ENCODE measurements around the gene PTPA.

The PTPA gene

DNA sequence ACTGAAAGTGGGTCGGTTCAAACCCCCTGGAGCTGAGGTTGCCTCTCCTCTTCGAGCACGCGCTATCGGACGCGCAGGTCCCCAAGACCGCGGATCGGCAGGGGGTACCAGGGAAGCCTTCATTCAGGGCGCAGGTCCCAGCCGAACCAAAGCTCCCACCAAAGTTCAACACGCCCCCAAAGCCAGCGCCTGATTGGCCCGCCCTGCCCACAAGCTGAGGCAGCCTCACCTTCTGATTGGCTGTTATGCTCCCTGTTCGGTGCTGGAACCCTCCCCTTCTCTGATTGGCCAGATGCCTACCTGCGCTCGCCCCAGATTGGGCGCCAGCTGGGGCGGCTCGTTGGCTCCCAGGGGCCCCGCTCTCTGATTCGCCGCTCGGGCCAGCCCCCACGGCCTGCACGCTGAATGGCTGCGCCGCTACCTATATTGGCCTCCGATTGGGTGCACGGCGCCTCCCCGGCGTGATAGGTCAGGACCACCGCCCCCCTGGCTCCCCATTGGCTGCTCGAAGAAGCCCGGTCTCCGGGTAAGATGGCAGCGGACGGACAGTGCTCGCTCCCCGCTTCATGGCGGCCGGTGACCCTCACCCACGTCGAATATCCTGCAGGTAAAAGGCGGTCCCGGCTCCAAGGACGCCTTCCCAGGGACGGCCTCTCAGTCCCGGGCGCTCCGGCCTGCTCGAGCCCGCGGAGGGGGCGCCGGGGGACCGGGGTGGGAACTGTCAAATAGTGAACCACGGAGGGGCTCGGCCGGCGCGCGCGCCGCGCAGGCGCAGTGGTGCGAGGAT, 30.4 kb upstream of the PTPA start, which contains the start of gene DOLPP1:
Gene DOLPP1, plus strand, starts transcription at position 511 of the 787 bp plus-strand sequence. Its CDS starts 21 bp downstream, at position 532.
- DNase-seq (ENCODE audit: low read depth, low spot score), result peak; percentile 99
- H3K4me3 ChIP-seq (ENCODE audit: low read length), result peak within 1 kb of the TSS; percentile 93

DNA sequence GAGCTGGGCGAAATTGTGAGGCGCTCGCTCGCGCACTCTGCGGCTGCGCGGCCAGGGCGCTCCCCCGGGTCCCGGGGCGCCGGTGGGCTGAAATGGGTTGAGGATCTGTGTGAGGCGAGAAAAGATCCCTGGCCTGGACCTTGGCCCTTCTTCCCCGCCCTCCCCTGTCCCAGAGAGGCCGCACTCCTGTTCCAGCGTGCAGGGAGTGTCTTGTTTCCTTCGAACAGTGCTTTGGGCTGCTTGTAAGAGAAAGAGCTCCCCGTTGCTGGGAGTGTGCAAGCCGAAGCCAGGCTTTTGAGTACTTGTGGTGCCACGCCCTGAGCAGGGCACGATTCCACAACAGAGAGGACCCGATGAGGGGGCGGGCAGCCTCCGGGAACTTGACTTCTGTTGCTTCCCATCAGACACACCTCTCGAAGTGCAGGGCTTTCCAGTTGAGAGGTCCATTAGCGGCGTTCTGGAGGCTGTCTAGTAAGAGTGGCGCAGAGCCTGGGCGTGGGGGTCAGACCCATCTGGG, 29.8 kb upstream of the PTPA start:
- DNase-seq (ENCODE audit: low read depth, low spot score), result peak; percentile 20
- H3K4me3 ChIP-seq (ENCODE audit: low read length), result peak overlapping the region; percentile 93

DNA sequence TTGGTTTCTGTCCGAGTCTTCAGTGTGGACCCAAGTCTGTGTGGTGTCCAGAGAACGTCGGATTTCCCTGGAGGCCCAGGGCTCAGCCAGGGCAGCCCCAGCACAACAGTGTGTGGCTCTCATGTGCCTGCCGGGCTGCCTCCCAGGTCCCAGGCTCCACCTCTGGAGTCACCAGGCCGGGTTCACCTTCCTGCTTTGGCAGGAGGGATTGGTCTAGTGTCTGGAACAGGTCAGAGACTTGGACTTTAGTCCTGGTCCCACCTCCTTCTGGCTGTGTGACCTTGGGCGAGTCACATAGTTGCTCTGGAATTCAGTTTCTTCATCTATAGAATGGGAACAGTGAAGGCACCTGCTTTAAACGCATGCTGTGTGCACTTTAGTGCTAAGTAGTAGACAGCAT, 27.1 kb upstream of the PTPA start:
- H3K4me3 ChIP-seq (ENCODE audit: low read length), result no peak overlapping the region
- DNase-seq (ENCODE audit: low read depth, low spot score), result no peak

DNA sequence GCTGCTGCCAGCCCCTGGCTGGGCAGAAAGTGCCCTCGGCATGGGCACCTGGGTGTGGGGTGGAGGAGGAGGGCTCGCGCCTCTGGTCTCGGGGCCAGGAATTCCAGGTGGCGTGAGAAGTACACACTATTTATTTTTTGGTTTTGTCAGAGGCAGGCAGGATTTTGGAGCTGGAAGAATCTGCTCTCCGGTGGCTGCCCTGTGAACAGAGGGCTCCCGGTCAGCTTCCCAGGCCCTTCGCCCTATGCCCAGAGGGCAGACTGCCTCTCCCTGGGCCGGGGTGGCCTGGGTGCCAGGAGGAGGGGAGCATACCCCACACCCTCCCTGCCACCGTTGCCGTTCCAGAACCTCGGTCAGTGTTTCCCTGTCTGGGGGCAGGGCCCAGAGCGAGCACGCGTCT, 22.0 kb upstream of the PTPA start:
- DNase-seq (ENCODE audit: low read depth, low spot score), result no peak
- no peak overlapping the region for H3K4me3 ChIP-seq (ENCODE audit: low read length)

DNA sequence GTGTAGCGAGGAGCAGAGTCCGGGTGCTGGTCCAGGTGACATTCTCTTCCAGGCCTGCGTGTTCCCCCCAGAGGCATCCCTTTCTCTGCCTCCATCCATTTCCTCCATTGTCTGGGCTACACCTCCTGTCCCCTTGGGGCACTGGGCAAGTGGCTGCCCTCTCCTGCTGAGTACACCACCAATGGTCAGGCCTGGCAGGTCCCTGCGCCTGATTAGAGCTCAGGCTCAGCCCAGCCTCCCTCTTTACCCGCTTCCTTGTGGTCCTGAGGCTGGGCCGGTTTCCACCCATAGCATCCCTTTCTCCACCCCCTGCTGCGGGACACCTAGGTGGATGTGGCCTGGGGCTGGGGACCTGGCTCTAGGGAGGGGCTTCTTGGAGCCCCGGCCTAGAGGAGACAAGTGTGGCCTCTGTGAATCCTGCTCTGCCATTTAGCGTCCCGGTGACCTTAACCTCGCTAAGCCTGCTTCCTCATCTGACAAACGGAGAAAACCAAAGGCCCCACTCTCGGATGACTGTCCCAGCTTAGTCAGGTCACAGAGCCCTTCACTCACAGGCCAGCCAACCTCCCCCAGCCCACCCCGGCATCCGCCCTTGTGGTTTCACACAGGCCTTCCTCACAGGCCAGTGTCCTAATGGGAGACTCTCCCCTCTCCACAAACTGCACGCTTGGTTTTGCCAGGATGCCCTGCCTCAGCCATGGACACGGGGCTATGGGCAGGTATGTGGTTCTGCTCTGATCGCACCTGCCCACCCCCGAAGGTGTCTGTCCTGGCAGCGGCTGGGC, 17.4 kb upstream of the PTPA start:
- no peak for DNase-seq (ENCODE audit: low read depth, low spot score)
- H3K4me3 ChIP-seq (ENCODE audit: low read length), result no peak overlapping the region

DNA sequence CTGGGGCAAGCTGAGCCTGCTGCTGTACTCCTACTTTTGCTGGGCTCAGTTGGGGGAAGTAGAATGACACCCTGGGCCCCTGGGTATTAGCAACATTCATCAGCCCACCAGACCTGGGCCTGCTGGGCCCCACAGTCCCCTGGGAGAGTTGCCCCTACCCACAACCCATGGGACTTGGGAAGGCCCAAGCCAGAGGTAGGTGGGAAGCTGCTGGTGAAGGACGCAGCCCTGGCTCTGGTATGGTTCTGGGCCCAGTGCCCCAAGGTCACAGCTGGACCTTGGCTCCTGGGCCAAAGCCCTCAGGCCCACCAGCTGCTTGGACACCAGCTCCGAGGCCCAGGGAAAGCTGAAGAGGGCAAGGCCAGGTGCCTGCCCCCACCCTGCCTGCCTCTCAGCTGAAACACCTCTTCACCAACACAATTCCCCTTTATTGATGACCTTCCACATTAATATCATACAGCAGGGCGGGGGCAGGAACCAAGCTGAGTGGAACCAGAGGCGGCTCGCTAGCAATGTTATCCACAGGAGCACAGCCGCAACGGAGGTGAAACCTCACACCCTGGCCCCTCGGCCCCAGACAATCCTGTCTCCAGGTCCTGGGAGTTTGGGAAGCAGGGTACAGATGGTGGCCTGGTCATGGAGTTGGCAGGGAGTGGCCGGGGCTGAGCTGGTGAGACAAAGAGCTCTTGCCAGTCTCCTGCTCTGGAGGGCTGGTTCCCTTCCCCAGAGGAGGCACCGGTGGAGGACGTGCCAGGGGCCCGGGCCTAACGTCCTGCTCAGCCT, 16.6 kb upstream of the PTPA start:
- no peak overlapping the region for H3K4me3 ChIP-seq (ENCODE audit: low read length)
- no peak for DNase-seq (ENCODE audit: low read depth, low spot score)

DNA sequence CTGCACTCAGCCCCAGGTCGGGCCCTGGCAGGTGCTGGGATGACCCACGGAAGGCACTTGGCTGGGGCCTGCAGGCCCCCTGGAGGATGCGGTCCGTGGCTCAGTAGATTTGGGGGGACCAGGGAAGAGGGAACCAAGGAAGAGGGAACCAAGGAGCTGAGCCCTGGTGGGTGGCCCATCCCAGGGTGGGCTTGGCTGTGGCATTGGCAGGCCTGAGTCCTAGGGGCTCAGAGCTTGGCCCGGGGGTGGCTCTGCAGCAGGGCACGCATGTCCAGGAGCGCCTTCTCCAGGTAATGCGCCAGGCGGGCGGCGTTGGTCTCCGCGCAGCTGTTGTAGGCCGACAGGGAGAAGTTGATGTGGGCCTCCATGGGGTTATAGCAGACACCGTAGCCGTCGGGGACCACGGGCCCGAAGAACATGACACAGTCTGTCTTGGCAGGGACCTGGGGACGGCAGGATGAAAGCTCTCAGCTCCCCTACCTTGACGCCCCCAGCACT, 16.0 kb upstream of the PTPA start:
- no peak for DNase-seq (ENCODE audit: low read depth, low spot score)
- H3K4me3 ChIP-seq (ENCODE audit: low read length), result no peak overlapping the region

DNA sequence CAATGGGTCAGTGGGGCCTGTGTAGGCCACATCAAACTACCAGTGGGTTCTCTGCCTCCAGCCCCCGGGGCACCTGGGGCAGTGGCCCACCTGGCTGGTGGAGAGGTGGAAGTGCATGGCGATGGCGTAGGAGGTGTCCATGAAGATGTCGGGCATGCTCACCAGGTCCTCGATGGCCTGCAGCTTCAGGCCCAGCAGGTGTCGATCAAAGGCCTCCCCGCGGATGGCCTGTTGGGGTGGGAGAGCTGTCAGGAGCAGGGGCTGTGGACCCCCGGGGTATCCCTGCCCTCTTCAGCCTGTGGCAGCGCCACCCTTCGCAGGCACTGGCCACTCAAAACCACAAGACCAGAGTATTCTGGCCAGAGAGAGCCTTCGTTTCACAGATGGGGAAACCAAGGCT, 15.3 kb upstream of the PTPA start:
- no peak for DNase-seq (ENCODE audit: low read depth, low spot score)

DNA sequence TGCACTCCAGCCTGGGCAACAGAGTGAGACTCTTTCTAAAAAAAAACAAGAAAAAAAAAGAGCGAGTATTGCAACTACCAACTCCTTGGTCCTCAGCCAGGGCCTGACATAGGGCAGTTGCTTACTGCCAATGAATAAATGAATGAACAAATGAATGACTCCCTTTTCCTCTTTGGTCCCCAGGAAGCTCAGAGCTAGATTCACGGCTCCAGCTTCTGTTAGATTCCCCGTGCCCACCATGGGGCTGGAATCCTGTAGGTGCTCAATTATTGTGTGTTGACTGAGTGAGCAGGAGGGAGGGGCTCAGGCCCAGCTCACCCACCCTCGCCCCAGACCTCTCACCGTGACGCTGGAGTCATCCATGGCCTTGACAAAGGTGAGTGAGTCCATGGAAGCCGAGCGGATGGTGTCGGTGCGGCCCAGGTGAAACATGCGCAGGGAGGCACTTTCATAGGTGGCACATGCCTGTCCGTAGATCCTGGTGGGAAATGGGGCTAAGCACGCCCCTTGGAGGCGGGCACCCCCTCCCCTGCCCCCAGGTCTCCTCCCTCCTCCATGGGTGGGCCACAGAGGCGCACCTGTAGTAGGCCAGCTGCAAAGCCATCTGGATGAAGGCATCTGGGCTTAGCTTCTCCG, 13.4 kb upstream of the PTPA start:
- no peak overlapping the region for H3K4me3 ChIP-seq (ENCODE audit: low read length)
- no peak for DNase-seq (ENCODE audit: low read depth, low spot score)

More for the DNA sequence above, 15.3 kb upstream of the PTPA start:
- H3K4me3 ChIP-seq (ENCODE audit: low read length), result no peak overlapping the region

DNA sequence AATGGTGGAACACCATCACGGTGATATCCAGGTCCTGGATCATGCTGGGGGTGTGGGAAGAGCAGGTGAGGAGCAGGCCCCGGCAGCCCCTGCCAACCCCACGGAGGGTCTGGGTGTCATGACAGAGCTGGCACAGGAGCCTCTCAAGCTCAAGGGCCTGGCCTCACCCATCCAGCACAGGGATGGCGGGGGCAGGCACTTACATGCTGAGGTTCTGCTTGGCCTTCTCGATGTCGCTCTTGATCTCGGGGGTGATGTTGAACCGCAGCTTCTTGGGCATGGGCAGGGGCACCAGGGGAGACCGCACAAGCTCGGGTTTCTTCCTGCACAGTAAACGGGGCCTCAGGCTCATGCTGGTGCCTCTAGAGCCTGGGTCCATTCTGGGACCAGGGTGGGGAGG, 12.9 kb upstream of the PTPA start:
- DNase-seq (ENCODE audit: low read depth, low spot score), result no peak
- no peak overlapping the region for H3K4me3 ChIP-seq (ENCODE audit: low read length)

DNA sequence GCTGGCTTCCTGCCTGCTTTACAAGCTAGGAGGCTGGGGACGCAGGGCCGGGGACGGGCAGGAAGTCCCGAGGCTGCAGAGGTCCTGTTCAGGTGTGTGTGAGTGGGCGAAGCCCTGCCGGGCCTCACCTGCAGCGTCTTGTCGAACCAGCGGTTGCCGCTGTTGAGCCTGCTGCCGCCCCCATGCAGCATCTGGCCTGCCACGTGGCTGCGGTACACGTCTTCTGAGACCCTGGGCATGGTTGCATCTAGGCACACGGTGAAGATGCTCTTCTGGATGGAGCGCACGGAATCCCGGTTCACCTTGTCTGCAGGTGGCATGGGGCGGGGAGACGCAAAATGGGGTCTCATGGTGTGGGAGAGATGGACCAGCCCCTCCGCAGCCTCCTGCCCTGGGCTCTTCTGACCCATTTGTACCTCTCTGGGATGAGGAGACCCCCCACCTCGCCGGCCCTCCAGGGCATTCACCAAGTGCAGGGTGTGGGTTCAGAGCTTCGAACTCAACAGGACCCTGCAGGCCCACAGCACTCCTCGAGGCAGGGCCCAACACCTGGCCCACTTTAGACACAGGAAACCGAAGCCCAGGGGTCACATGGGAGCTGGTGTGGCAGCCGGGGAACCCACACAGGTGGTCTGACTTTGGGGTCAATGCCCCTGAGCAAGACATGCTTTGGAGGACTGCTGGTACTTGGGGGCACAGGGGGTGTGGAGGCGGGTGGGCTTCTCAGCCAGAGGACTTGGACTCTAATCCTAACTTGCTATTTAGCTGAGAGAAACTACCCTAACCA, 10.6 kb upstream of the PTPA start:
- DNase-seq (ENCODE audit: low read depth, low spot score), result no peak
- H3K4me3 ChIP-seq (ENCODE audit: low read length), result no peak overlapping the region

DNA sequence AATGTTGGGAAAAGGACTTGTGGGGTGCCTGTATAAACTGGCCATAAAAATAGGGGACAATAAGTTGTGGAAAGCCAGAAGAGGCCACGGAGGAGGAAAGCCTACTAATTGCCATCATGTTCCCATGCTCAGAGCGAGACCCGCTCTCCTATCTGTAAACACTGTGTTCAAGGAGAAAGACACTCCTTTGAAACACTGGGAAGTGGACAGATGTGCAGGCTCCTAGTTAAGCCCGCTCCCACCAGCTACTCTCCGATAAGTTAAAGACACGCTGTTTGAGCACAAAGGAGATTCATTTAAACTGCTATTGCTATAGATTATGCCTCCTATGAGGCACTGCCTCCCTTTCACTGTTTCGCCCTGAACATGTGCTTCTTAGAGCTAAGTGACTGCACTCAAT, 9.9 kb upstream of the PTPA start:
- H3K4me3 ChIP-seq (ENCODE audit: low read length), result no peak overlapping the region
- DNase-seq (ENCODE audit: low read depth, low spot score), result no peak

DNA sequence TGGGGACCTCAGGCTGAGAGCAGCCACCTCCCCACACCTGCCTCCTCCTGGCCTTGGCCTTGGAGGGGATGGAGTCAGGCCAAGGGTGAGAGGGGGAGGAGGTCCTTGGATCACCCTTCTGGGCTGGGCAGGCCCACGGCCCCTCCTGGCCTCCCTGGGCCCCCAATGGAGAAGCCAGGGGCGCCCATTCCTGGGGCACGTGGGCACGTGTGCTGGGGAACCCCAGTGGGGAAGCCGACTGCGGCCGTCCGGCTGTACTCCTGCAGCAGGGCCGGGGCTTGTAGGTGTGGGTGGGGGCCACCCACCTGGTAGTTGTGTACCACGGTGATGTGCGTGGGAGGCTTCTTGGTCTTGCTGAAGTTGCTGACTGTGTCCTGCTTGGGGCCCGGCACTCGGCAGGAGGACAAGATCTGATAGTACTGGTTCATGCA, 9.1 kb upstream of the PTPA start:
- DNase-seq (ENCODE audit: low read depth, low spot score), result no peak

DNA sequence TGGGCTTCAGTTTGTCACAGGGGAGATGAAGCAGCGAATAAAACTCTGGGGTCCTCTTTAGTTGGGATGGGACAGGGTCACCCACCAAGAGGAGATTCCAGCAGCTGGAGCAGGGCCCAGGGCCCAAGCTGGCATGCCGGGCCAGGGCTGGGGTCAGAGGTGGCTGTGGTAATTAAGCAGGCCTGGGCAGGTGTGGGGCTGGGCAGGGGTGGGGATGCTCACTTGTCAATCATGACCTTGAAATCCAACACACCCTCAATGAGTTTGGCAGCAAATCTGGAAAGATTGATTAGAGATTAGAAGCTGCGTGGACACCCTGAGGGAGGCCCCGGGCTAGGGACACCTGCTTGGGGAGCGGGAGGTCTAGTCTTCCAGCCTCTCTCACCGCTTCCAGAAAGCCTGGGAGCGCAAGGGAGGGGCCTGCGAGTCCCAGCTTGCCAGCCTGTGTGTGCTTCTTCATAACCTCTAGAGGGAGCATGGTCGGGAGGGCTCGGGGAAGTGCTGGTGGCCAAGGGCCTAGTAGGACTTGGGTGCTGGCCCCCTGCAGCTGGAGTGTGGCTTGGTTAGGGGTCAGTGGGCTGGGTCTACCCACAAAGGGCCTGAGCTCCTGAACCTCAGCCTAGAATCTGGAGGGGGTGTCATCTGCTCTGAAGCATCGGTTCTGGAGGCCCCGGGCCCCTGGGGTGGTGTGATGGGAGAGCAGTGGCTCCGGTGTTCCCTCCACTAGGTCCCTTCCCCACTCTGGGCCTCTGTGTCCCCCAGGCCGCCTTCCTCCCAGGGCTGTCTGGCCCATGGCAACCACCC, 8.2 kb upstream of the PTPA start:
- no peak overlapping the region for H3K4me3 ChIP-seq (ENCODE audit: low read length)
- DNase-seq (ENCODE audit: low read depth, low spot score), result peak; percentile 32

More for the DNA sequence above, 9.1 kb upstream of the PTPA start:
- no peak overlapping the region for H3K4me3 ChIP-seq (ENCODE audit: low read length)

DNA sequence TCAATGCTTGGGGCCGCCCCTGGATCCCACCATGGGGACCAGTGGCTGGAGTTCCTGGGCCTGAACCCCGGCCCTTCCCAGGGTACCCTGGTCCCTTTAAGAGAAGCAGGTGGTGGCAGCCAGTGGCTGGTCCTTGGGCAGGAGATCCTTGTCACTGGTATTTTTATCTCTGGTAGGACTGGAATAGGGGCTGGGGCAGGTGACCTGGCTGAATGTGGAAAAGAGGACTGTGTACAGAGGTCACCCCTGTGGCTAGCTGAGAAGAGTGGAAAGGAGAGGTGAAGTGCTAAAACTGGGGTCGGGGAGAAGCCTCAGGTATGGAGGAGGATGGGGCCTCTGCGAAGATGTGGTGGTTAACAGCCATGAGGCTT, 7.6 kb upstream of the PTPA start:
- no peak overlapping the region for H3K4me3 ChIP-seq (ENCODE audit: low read length)
- DNase-seq (ENCODE audit: low read depth, low spot score), result no peak

DNA sequence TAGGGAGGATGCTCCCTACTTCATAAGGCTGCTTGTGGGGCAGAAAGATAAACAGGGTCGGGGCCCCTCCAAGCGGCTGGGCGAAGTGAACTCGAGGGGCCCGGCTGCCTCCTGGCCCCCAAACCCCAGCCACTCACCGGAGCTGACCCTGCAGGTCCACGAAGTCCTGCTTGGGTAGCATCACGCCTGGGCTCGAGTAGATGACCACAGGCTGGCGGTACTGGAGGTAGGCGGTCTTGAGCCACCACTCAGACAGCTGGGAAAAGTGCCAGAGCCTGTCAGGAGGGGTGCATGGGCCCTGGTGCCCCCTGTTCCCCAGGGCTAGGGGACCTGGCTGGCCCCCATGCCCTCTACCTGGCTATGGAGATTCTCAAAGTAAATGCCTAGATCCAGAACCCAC, 7.2 kb upstream of the PTPA start:
- no peak for DNase-seq (ENCODE audit: low read depth, low spot score)
- no peak overlapping the region for H3K4me3 ChIP-seq (ENCODE audit: low read length)

DNA sequence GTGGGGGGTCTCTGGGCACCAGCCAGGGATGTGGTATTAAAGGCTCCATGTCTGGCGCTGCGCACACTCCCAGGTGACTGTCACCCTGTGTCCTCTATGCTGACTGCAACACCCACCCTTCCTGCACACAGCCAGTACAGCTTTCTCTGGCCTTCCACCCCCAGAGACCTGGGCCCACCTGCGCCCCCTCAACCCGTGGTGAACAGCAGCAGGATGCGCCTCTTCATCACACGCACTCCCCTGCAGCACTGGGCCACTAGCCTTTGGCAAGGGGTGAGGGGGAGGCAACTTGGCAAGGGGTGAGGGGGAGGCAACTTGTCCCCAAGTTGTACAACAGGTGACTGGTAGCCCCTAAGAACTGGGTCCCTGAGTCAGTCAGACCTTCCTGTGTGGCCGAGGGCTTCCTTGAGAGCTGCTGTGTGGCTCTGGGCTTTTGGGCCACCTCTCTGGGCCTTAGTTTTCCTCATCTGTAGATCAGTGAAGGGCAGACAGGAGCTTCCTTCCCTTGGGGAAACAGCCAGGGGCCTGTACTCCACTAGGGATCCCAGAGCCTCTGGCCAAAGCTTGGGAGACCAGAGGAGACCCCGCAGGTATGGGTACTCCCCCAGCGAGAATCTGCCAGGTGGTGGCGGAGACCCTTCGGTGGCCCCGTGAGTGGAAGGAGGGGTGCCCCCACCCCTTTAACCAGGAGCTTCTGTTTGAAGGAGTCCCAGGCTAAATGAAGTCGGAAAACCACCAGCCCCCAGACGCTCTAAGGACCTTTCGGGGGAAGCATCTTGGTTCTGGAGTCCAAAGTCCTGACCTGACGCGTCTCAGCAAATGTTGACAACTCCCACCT, 5.1 kb upstream of the PTPA start:
- no peak overlapping the region for H3K4me3 ChIP-seq (ENCODE audit: low read length)
- no peak for DNase-seq (ENCODE audit: low read depth, low spot score)

Measured in Jurkat, Clone E6-1 (cell line).